RPMI7951 (cell line): Measurements from ENCODE around the gene SYCP2L. TPM values are rescaled to one million over a fixed set of nuclear protein-coding genes. Genes with fewer than 3 reads are reported as not detected.

Experiments used
- DNase-seq: peaks from one replicate; pipeline ENCODE4 v3.0.0-alpha.2; 2012; ENCODE audit warnings: low read depth
- total RNA-seq: library from RNA; depleted of rRNA; stranded (reverse); fragments of >200 nt; shearing (Covaris generic); gene quantifications from 2 replicates; pipeline ENCODE4 v1.2.3, GENCODE V29; 2014; rRNA removed

SYCP2L gene
- total RNA-seq, 1 experiment from 2014 or later: 4.9 TPM

DNA sequence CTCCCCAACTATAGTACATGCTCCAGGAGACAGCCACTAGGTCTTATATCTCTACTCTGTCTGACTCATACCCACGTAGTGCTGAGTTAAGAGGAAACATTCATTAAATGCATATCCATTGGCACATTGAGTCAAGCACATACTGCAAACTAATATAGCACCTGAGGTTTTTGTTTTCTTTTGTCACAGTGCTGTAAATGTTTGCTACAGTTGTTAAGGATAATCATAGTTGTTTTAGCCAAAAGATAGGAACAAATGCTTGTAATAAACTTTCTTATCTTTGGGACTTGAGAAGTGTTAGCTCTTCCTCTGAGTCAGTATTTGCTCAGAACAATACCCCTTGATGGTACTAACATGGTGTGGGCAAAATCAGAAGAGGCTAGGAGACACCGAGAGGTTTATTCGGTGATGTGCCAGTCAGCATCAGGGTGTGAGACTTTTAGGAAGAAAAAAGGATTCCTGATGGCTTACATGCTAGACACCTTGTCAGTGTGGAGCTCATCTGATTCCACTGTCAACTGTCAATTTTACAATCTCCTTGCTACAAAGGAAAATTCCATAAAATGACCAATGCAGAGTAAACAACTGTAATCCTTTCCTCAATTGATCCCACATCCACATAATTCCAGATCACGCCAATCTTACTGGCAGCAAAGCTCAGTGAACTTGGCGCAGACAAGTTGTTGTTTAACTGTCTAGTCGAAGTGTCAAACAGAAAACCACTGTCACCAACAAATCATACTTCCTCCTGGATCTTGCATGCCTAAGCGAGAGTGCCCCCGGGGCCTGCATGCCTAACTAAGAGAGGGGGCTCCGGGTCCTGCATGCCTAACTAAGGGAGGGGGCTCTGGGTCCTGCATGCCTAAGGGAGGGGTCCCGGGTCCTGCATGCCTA lies 121.1 kb downstream of the SYCP2L start:
- peak; percentile 42 for DNase-seq

DNA sequence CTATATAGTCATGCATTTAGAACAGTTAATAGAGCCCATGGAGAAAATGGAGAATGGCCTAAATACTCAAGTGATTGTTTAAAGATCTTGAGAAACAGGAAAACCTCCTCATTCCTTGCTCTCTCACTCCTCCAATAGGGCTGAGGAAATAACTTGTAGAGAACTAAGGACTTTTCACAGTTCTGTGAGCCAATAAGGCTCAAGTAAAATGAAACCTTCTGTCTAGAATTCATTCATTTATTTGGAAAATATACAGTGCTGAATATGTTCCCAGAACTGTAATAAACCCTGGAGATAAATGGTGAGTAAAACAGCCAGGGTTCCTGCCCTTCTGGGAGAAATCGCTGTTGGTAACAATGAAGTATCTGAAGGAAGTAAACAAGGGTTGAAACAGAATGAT lies 122.0 kb downstream of the SYCP2L start:
- peak; percentile 15 for DNase-seq

- peak; percentile 66 for DNase-seq
These were observed 122.5 kb downstream of the SYCP2L start for GRCh38 chr6:11009353-11009752.

DNA sequence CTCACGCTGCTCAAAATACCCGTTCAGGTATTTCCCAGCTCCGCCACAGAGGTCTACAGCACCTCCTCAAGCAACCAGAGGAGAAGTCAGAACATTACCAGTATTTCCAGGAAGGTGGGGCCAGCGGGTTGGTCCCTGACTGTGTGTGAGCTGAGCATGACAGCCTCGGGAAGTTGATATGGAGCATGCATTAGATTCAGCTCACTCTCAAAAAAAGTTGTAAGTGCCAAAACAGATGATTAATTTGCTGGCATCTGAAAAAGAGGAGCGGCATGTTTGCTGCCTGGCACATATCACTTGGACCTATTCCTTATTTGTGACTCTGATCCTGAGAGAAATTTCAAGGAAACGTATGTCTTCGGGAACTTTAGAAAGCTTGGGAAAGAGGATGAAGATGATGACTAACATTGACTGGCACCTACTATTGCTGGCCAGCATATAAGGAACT lies 125.0 kb downstream of the SYCP2L start:
- DNase-seq: no peak

DNA sequence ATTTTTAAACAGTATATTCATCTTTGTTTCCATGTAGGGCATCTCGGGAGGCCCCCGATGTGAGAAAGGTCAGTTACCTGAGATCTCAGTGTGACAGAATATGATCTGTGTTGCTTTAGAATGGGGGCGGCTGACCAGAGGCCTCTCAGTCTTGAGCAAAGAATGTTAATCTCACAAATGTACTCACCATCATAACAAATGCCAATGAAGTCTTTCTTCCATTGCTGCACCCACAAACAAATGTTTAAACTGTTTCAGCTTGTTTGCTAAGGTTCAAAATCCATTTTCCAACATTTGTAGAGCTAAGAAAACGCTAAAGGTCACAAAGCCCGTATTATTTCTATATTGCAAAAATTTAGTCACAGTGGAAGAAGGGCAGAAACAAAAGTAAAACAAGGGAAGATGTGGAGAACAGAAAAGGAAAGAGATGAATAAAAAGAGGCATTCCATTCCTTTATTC lies 125.5 kb downstream of the SYCP2L start:
- DNase-seq: no peak

DNA sequence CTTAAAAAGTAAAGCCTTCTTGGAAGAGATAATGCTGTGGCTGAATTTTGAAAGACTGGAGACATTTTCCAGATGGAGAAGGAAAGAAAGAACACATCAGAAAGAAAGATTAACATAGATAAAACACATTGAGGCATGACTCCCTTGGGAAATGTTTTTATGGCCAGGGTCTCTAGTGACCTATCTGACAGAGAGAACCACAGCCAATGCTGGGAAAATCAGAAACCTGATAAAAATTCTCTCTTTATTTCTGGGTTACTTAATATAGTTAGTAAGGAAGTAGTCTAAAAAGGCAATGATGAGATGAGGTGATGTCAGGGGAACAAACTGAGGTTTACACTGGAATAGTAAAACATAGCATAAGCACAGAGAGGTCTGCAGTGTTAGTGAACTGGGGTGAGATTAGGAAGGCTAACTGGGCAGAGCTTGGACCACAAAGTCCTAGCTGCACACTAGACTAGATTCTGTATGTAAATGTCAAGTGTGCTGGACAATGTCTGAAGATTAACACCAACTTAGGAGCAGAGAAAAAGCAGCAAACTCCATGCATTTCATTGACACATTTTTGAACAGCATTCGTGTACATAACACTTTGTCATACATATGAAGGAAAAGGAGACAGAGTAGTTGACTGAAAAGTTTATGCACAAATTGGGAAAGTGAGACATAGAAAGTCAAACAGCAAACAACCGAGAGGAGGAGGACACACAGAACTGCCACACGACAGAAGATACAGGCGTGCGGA lies 126.3 kb downstream of the SYCP2L start:
- DNase-seq: no peak

- no peak for DNase-seq
These were observed 126.8 kb downstream of the SYCP2L start for GRCh38 chr6:11013721-11014070.

DNA sequence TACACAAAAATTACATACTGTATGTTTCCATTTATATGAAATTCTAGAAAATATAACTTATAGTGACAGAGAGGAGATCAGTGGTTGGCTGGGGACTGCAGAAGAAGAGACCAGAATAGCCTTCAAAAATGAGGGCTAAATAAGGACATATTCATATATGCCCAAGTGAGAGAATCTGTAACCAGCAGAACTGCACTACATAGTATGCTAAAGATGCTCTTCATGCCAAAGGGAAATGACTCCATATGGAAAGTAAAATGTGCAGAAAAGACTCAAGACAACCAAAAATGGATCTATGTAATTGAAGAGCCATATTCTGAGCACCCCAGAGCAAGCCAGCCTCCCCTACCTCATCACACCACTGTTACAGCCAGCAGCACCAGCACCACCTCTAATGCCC lies 128.2 kb downstream of the SYCP2L start:
- DNase-seq: no peak

DNA sequence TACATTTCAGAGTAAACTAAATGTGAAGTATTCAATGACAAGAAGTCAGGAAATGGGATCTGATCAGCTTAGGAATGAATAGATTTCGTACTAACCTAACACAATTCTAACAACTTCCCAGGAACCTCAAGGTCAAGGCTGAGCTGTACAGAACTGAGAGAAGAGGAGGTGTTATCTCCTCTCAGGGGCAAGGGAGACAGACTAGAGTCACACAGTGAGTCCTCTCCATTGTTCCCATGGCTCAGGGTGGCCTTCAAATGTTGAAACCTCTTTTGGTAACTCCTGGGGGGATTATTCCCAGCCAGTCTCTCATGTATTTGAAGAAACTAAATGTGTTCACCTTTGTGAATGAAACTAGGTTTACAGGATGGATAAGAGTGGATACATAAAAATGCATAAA lies 129.6 kb downstream of the SYCP2L start:
- no peak for DNase-seq

- no peak for DNase-seq
These were observed 130.2 kb downstream of the SYCP2L start for GRCh38 chr6:11017090-11017489.

- no peak for DNase-seq
These were observed 131.4 kb downstream of the SYCP2L start for GRCh38 chr6:11018225-11018624.

- DNase-seq: no peak
These were observed 134.2 kb downstream of the SYCP2L start for GRCh38 chr6:11021003-11021402.

GRCh38 chr6:11021714-11022113 lies 134.9 kb downstream of the SYCP2L start:
- no peak for DNase-seq

DNA sequence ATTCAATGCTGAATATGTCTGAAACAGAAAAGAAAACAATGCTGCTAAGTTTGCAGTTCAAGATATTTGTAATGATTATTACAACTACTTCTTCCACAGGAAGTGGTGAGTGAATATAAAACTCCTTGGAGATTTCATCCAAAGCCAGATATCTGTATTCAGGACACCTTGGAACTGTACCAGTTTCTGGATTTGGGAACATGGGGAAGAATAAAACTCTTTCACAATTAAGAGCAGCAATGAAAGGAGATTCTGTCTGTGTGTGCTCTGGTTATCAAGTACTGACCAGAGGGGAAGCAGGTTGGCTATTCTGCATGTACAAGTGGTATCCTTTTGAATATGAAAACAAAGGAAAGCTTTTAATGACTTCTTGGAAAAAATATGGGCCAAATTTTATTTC lies 136.2 kb downstream of the SYCP2L start:
- DNase-seq: peak; percentile 15

Other genes with a start within 250 kb of the SYCP2L start
- gene C6orf52, start 192.4 kb upstream of the SYCP2L start, total RNA-seq: 1.7 TPM in 1 of 2 replicates, not detected in the other
- 34.0 and 37.1 TPM in 2 replicates for gene PAK1IP1, start 192.1 kb upstream of the SYCP2L start, total RNA-seq
- gene TMEM14C, start 164.0 kb upstream of the SYCP2L start, total RNA-seq: 238 and 266 TPM in 2 replicates
- 181 and 185 TPM in 2 replicates for gene TMEM14B, start 139.2 kb upstream of the SYCP2L start, total RNA-seq
- not detected in 2 replicates for gene MAK, start 48.5 kb upstream of the SYCP2L start, total RNA-seq
- gene GCM2, start 5.0 kb upstream of the SYCP2L start, total RNA-seq: not detected in 2 replicates
- 0.59 and 1.2 TPM in 2 replicates for gene ELOVL2, start 157.3 kb downstream of the SYCP2L start, total RNA-seq
- gene SMIM13, start 206.8 kb downstream of the SYCP2L start, total RNA-seq: 13.1 and 16.6 TPM in 2 replicates
- not detected in 2 replicates for gene ERVFRD-1, start 224.7 kb downstream of the SYCP2L start, total RNA-seq